MM.1S (cell line): ENCODE measurements around the gene COA3.
A peak's percentile ranks its signal among the peaks of the same experiment; 100 is the strongest.

Experiments
- CTCF ChIP-seq: fragments of 300-600 bp; sonication (generic); IDR thresholded peaks from 2 replicates; pipeline ENCODE4 v1.5.1; 2016; ENCODE audit warnings: antibody characterized with exemption, low read length, mixed read lengths
- EZH2 ChIP-seq: fragments of 300-600 bp; sonication (generic); optimal IDR thresholded peaks from 2 replicates; pipeline ENCODE3; 2017; ENCODE audit warnings: low read depth, mild to moderate bottlenecking, antibody characterized with exemption, low read length, mixed read lengths
- EZH2phosphoT487 ChIP-seq: fragments of 300-600 bp; sonication (generic); IDR thresholded peaks from 2 replicates; pipeline ENCODE4 v1.6.1; 2018; ENCODE audit warnings: antibody characterized with exemption, low read length

GRCh38 chr17:42819939-42820535 is 21.5 kb upstream of the COA3 start:
- peak; percentile 81 for TF ChIP-seq CTCF
- no peak for TF ChIP-seq EZH2
- TF ChIP-seq EZH2phosphoT487, result no peak
